PC-3 (cell line): Measurements from ENCODE around the gene PTPRD. TPM values are rescaled to one million over a fixed set of nuclear protein-coding genes. Genes with fewer than 3 reads are reported as not detected.

ENCODE experiments used
- ATAC-seq: fragments of 200-7000 bp; cut with Tn5 transposase; 2 replicates; pipeline ENCODE4 v1.9.1; 2020; ENCODE audit warnings: mild to moderate bottlenecking, moderate library complexity
- BruUV-seq: library from RNA; stranded (reverse); fragments of 400-500 nt; replicated peaks from 2 replicates; lab custom pipeline; 2021; lab: Mats Ljungman, UMichigan
- CTCF ChIA-PET: fragments of 300-600 bp; sonication (Branson Sonifier 250); formaldehyde crosslinking; loops from one replicate; lab custom pipeline; 2022; ENCODE audit warnings: antibody characterized with exemption; lab: Charles Lee
- POLR2A ChIA-PET: fragments of 300-600 bp; sonication (Branson Sonifier 250); formaldehyde crosslinking; loops from one replicate; lab custom pipeline; 2022; ENCODE audit warnings: antibody characterized with exemption; ENCODE audit not compliant: unreplicated experiment; lab: Charles Lee
- DNase-seq: peaks from one replicate; pipeline ENCODE4 v3.0.0-alpha.2; 2015
- H2AFZ ChIP-seq: fragments of 300-600 bp; sonication (generic); 2 replicates; pipeline ENCODE4 v1.6.0; 2016; ENCODE audit warnings: antibody characterized with exemption, low read length
- H3F3A ChIP-seq: fragments of 300-600 bp; sonication (generic); one replicate; pipeline ENCODE4 v1.6.0; 2017; ENCODE audit warnings: antibody characterized with exemption, low read length, control low read depth, mild to moderate bottlenecking; ENCODE audit not compliant: unreplicated experiment
- H3K27ac ChIP-seq: fragments of 300-600 bp; sonication (generic); 2 replicates; pipeline ENCODE4 v1.5.1; 2016; ENCODE audit warnings: mild to moderate bottlenecking, low read length
- H3K27me3 ChIP-seq: fragments of 300-600 bp; sonication (generic); 2 replicates; pipeline ENCODE4 v1.6.1; 2016; ENCODE audit warnings: low read length, mixed read lengths
- H3K36me3 ChIP-seq: fragments of 300-600 bp; sonication (generic); 2 replicates; pipeline ENCODE4 v1.6.1; 2016; ENCODE audit warnings: low read depth, mixed run types, low read length, mixed read lengths
- H3K4me1 ChIP-seq: fragments of 300-600 bp; sonication (generic); 2 replicates; pipeline ENCODE4 v1.5.1; 2016; ENCODE audit warnings: low read length; ENCODE audit not compliant: insufficient read depth
- H3K4me2 ChIP-seq: fragments of 300-600 bp; sonication (generic); 2 replicates; pipeline ENCODE4 v1.6.0; 2016; ENCODE audit warnings: low read length
- H3K4me3 ChIP-seq: fragments of 300-600 bp; sonication (generic); 2 replicates; pipeline ENCODE4 v1.5.1; 2016; ENCODE audit warnings: mild to moderate bottlenecking, low read length, mixed read lengths
- H3K79me2 ChIP-seq: fragments of 300-600 bp; sonication (generic); 2 replicates; pipeline ENCODE4 v1.6.1; 2017; ENCODE audit warnings: low read length, mixed read lengths
- H3K9ac ChIP-seq: fragments of 300-600 bp; sonication (generic); 2 replicates; pipeline ENCODE4 v1.6.0; 2016; ENCODE audit warnings: mild to moderate bottlenecking, low read length
- H3K9me2 ChIP-seq: fragments of 300-600 bp; sonication (generic); replicated peaks from 2 replicates; pipeline ENCODE4 v1.6.1; 2016; ENCODE audit warnings: mixed run types, low read length, mixed read lengths
- H3K9me3 ChIP-seq: fragments of 300-600 bp; sonication (generic); 2 replicates; pipeline ENCODE4 v1.6.1; 2016; ENCODE audit warnings: low read length, mixed read lengths
- H4K20me1 ChIP-seq: fragments of 300-600 bp; sonication (generic); 2 replicates; pipeline ENCODE4 v1.6.1; 2016; ENCODE audit warnings: low read length, mixed read lengths
- CTCF ChIP-seq: fragments of 300-600 bp; sonication (generic); conservative IDR thresholded peaks from 2 replicates; pipeline ENCODE4 v1.5.1; 2017; ENCODE audit warnings: antibody characterized with exemption, low read depth, mild to moderate bottlenecking, low read length
- EZH2 ChIP-seq: fragments of 300-600 bp; sonication (generic); IDR thresholded peaks from one replicate; pipeline ENCODE4 v1.6.1; 2017; ENCODE audit warnings: antibody characterized with exemption, mild to moderate bottlenecking, low read length; ENCODE audit not compliant: unreplicated experiment
- EZH2phosphoT487 ChIP-seq: fragments of 300-600 bp; sonication (generic); IDR thresholded peaks from 2 replicates; pipeline ENCODE4 v1.6.1; 2018; ENCODE audit warnings: mild to moderate bottlenecking, antibody characterized with exemption, low read length, borderline replicate concordance
- intact Hi-C: fragments of 100-400 bp; cut with micrococcal nuclease; formaldehyde crosslinking; loops from 2 replicates; pipeline ENCODE4 v1.9.0; 2023
- total RNA-seq: library from RNA; depleted of rRNA; stranded (reverse); fragments of >200 nt; gene quantifications from 2 replicates; pipeline ENCODE4 v1.2.3, GENCODE V29; 2014

The PTPRD gene
- total RNA-seq, 1 experiment from 2014 or later: not detected

- H3K79me2 ChIP-seq: no peaks in the 10 kb centered on the region
- ATAC-seq (no peak), DNase-seq (no peak)
- TF ChIP-seq EZH2 (no peak), EZH2phosphoT487 (no peak), CTCF (no peak)
- H3K4me3 ChIP-seq: no peak overlapping the region
- no peak overlapping the region for H2AFZ ChIP-seq
- BruUV-seq: no TSS peak
- no peaks in the 10 kb centered on the region for H3K27me3 ChIP-seq
- H3K4me2 ChIP-seq: no peak overlapping the region
- H3K9me2 ChIP-seq: no peaks in the 10 kb centered on the region
- H3K4me1 ChIP-seq: no peaks in the 10 kb centered on the region
- ChIA-PET POLR2A (no interaction called here), CTCF (no interaction called here)
- H3K9ac ChIP-seq: no peak overlapping the region
- no peaks in the 10 kb centered on the region for H3K9me3 ChIP-seq
- no peaks in the 10 kb centered on the region for H3K36me3 ChIP-seq
- intact Hi-C loops: no loop called here
- H3K27ac ChIP-seq: no peak overlapping the region
- H4K20me1 ChIP-seq: no peaks in the 10 kb centered on the region
- no peaks in the 10 kb centered on the region for H3F3A ChIP-seq
Measured at GRCh38 chr9:8605096-8605495, 2007.7 kb downstream of the PTPRD start.

GRCh38 chr9:8604201-8604600 lies 2008.6 kb downstream of the PTPRD start:
- Histone ChIP-seq H3K4me3 (no peak overlapping the region), H3K36me3 (no peaks in the 10 kb centered on the region), H3K4me1 (no peaks in the 10 kb centered on the region), H3K9ac (no peak overlapping the region), H3K27ac (no peak overlapping the region), H2AFZ (no peak overlapping the region), H3K27me3 (no peaks in the 10 kb centered on the region), H4K20me1 (no peaks in the 10 kb centered on the region), H3K9me2 (no peaks in the 10 kb centered on the region), H3F3A (no peaks in the 10 kb centered on the region), H3K9me3 (no peaks in the 10 kb centered on the region), H3K4me2 (no peak overlapping the region), H3K79me2 (no peaks in the 10 kb centered on the region)
- no TSS peak for BruUV-seq
- DNase-seq: no peak
- no peak for TF ChIP-seq EZH2phosphoT487
- TF ChIP-seq CTCF: no peak
- no peak for TF ChIP-seq EZH2
- intact Hi-C loops: no loop called here
- no peak for ATAC-seq
- CTCF ChIA-PET: no interaction called here
- POLR2A ChIA-PET: no interaction called here

- ATAC-seq (no peak), DNase-seq (no peak)
- Histone ChIP-seq H3K4me2 (no peak overlapping the region), H3K9me2 (no peaks in the 10 kb centered on the region), H4K20me1 (no peaks in the 10 kb centered on the region), H2AFZ (no peak overlapping the region), H3K79me2 (no peaks in the 10 kb centered on the region), H3K36me3 (no peaks in the 10 kb centered on the region), H3K9ac (no peak overlapping the region), H3F3A (no peaks in the 10 kb centered on the region), H3K27me3 (no peaks in the 10 kb centered on the region), H3K4me3 (no peak overlapping the region), H3K4me1 (no peaks in the 10 kb centered on the region), H3K9me3 (no peaks in the 10 kb centered on the region), H3K27ac (no peak overlapping the region)
- intact Hi-C loops: no loop called here
- ChIA-PET POLR2A (no interaction called here), CTCF (no interaction called here)
- TF ChIP-seq EZH2phosphoT487: no peak
- no peak for TF ChIP-seq EZH2
- no peak for TF ChIP-seq CTCF
- BruUV-seq: no TSS peak
Measured at GRCh38 chr9:8600914-8601680, 2011.7 kb downstream of the PTPRD start.
